Stimulated activated CD4-positive, alpha-beta T cell treated with anti-CD3 and anti-CD28 coated beads, Interleukin-1b, Interleukin-23, amount 100 ng/mL, for 1 hour (primary cell): ENCODE results near the gene SORCS2.

ENCODE experiments used
- DNase-seq, 2 donors: peaks; one replicate each; pipeline ENCODE4 v3.0.0-alpha.2; 2020; ENCODE audit warnings: low read depth in 2 of 2

Gene SORCS2

GRCh38 chr4:7651461-7651921, 459.2 kb downstream of the SORCS2 start:
- no peak for DNase-seq

- DNase-seq, result no peak
Observed at GRCh38 chr4:7652006-7652405, 459.7 kb downstream of the SORCS2 start.

- no peak for DNase-seq
Observed at GRCh38 chr4:7652451-7652881, 460.1 kb downstream of the SORCS2 start.

- no peak for DNase-seq
Observed at GRCh38 chr4:7652906-7653305, 460.6 kb downstream of the SORCS2 start.

GRCh38 chr4:7653510-7654369, 461.4 kb downstream of the SORCS2 start:
- no peak for DNase-seq

- no peak for DNase-seq
Observed at GRCh38 chr4:7654550-7655445, 462.5 kb downstream of the SORCS2 start.

GRCh38 chr4:7655511-7656243, 463.3 kb downstream of the SORCS2 start:
- no peak for DNase-seq

GRCh38 chr4:7656244-7656800, 464.0 kb downstream of the SORCS2 start:
- no peak for DNase-seq

- no peak for DNase-seq
Observed at GRCh38 chr4:7657545-7658297, 465.4 kb downstream of the SORCS2 start.

GRCh38 chr4:7658341-7659204, 466.2 kb downstream of the SORCS2 start:
- no peak for DNase-seq

- no peak for DNase-seq
Observed at GRCh38 chr4:7659429-7660175, 467.3 kb downstream of the SORCS2 start.

- no peak for DNase-seq
Observed at GRCh38 chr4:7660176-7661039, 468.1 kb downstream of the SORCS2 start.

- no peak for DNase-seq
Observed at GRCh38 chr4:7661066-7661748, 468.9 kb downstream of the SORCS2 start.

- DNase-seq, result no peak
Observed at GRCh38 chr4:7661846-7662506, 469.6 kb downstream of the SORCS2 start.

GRCh38 chr4:7662507-7662846, 470.1 kb downstream of the SORCS2 start:
- no peak for DNase-seq

GRCh38 chr4:7663075-7663541, 470.8 kb downstream of the SORCS2 start:
- DNase-seq, result no peak

- no peak for DNase-seq
Observed at GRCh38 chr4:7664106-7664505, 471.8 kb downstream of the SORCS2 start.
